ENCODE data around the gene PPP2R3A.
A peak's percentile ranks its signal among the peaks of the same experiment; 100 is the strongest.
"Not testable (repeated sequence)": the region's sequence is repeated elsewhere in the genome, so short reads cannot be mapped to it uniquely, and the experiment has no call there.

PPP2R3A gene

GRCh38 chr3:136023264-136023978 lies 57.9 kb downstream of the PPP2R3A start:
- no peak for DNase-seq

- DNase-seq, result no peak
Observed at GRCh38 chr3:136036306-136036705, 70.8 kb downstream of the PPP2R3A start.

GRCh38 chr3:136038668-136039067 lies 73.1 kb downstream of the PPP2R3A start:
- DNase-seq, result no peak

- no peak for DNase-seq
Observed at GRCh38 chr3:136042608-136043221, 77.2 kb downstream of the PPP2R3A start.

- no peak for DNase-seq
Observed at GRCh38 chr3:136044980-136045745, 79.6 kb downstream of the PPP2R3A start.

- no peak for DNase-seq
Observed at GRCh38 chr3:136048068-136048467, 82.5 kb downstream of the PPP2R3A start.

- DNase-seq, result no peak
Observed at GRCh38 chr3:136050250-136050649, 84.7 kb downstream of the PPP2R3A start.

- DNase-seq, result no peak
Observed at GRCh38 chr3:136055491-136055890, 90.0 kb downstream of the PPP2R3A start.

GRCh38 chr3:136067211-136067610 lies 101.7 kb downstream of the PPP2R3A start:
- DNase-seq, result no peak

- DNase-seq, result no peak
Observed at GRCh38 chr3:136068708-136069107, 103.2 kb downstream of the PPP2R3A start.

- no peak for DNase-seq
Observed at GRCh38 chr3:136069933-136070332, 104.4 kb downstream of the PPP2R3A start.

GRCh38 chr3:136070334-136070733 lies 104.8 kb downstream of the PPP2R3A start:
- no peak for DNase-seq

- no peak for DNase-seq
Observed at GRCh38 chr3:136070953-136071949, 105.7 kb downstream of the PPP2R3A start.

- DNase-seq, result no peak
Observed at GRCh38 chr3:136074546-136075170, 109.1 kb downstream of the PPP2R3A start.

- peak; percentile 70 for DNase-seq
Observed at GRCh38 chr3:136075218-136075808, 109.8 kb downstream of the PPP2R3A start.

GRCh38 chr3:136075811-136076210 lies 110.3 kb downstream of the PPP2R3A start:
- no peak for DNase-seq

- DNase-seq, result no peak
Observed at GRCh38 chr3:136078421-136079364, 113.2 kb downstream of the PPP2R3A start.

GRCh38 chr3:136083641-136084382 lies 118.3 kb downstream of the PPP2R3A start:
- DNase-seq, result not testable (repeated sequence)

- not testable (repeated sequence) for DNase-seq
Observed at GRCh38 chr3:136085067-136085466, 119.5 kb downstream of the PPP2R3A start.

GRCh38 chr3:136093771-136094170 lies 128.2 kb downstream of the PPP2R3A start:
- no peak for DNase-seq

Data from activated T-cell treated with anti-CD3 and anti-CD28 coated beads, Interleukin-2, amount 50 U/mL, for 1 hour (primary cell).